HepG2 (cell line): ENCODE measurements around the gene STX4. TPM values are rescaled to one million over a fixed set of nuclear protein-coding genes. Genes with fewer than 3 reads are reported as not detected.

Experiments used
- AGO2 ChIP-seq: fragments of 200-400 bp; formaldehyde crosslinking; optimal IDR thresholded peaks from 2 replicates; pipeline ENCODE3; 2017; ENCODE audit warnings: mild to moderate bottlenecking, low read depth, low read length, moderate library complexity
- CHCHD3 ChIP-seq: sonication (generic); formaldehyde crosslinking; IDR thresholded peaks from 2 replicates; pipeline ENCODE4 v1.8.0; 2022; ENCODE audit warnings: mild to moderate bottlenecking, missing genetic modification reagents, moderate library complexity
- HNF1B ChIP-seq: sonication (generic); formaldehyde crosslinking; IDR thresholded peaks from 2 replicates; pipeline ENCODE4 v1.5.1; 2020; ENCODE audit warnings: mild to moderate bottlenecking, moderate library complexity, missing genetic modification reagents
- HOXD1 ChIP-seq: sonication (generic); formaldehyde crosslinking; IDR thresholded peaks from 2 replicates; pipeline ENCODE4 v1.5.0; 2020; ENCODE audit warnings: missing genetic modification reagents
- IRX3 ChIP-seq: sonication (generic); formaldehyde crosslinking; IDR thresholded peaks from 2 replicates; pipeline ENCODE4 v1.8.1; 2023; ENCODE audit warnings: mild to moderate bottlenecking, low read depth, missing genetic modification reagents, borderline replicate concordance
- ISX ChIP-seq: sonication (generic); formaldehyde crosslinking; conservative IDR thresholded peaks from 2 replicates; pipeline ENCODE4 v1.5.0; 2020; ENCODE audit warnings: missing genetic modification reagents
- KAT8 ChIP-seq: IDR thresholded peaks from 2 replicates; pipeline ENCODE4 v1.6.1; 2016; ENCODE audit warnings: missing genetic modification reagents, missing compliant biosample characterization
- MIER2 ChIP-seq: IDR thresholded peaks from 2 replicates; pipeline ENCODE4 v1.6.1; 2016; ENCODE audit warnings: missing biosample characterization, missing genetic modification reagents
- MLLT10 ChIP-seq: sonication (generic); formaldehyde crosslinking; IDR thresholded peaks from 2 replicates; pipeline ENCODE4 v1.4.0; 2020; ENCODE audit warnings: missing genetic modification reagents
- NR2C2 ChIP-seq: sonication (generic); formaldehyde crosslinking; IDR thresholded peaks from 2 replicates; pipeline ENCODE4 v1.4.0; 2020; ENCODE audit warnings: missing genetic modification reagents, mild to moderate bottlenecking, moderate library complexity, borderline replicate concordance
- NR2F2 ChIP-seq: IDR thresholded peaks from 2 replicates; pipeline ENCODE4 v1.6.1; 2012; ENCODE audit warnings: low read depth, inconsistent platforms, borderline replicate concordance
- POGZ ChIP-seq: sonication (generic); formaldehyde crosslinking; IDR thresholded peaks from 2 replicates; pipeline ENCODE4 v1.4.0; 2020; ENCODE audit warnings: mild to moderate bottlenecking, missing genetic modification reagents
- PRMT3 ChIP-seq: sonication (generic); formaldehyde crosslinking; IDR thresholded peaks from 2 replicates; pipeline ENCODE4 v1.8.1; 2022; ENCODE audit warnings: low read depth, mild to moderate bottlenecking, moderate library complexity, missing genetic modification reagents, borderline replicate concordance
- RXRA ChIP-seq: sonication (generic); formaldehyde crosslinking; IDR thresholded peaks from 2 replicates; pipeline ENCODE4 v1.5.1; 2020; ENCODE audit warnings: missing genetic modification reagents
- TEAD2 ChIP-seq: sonication (generic); formaldehyde crosslinking; IDR thresholded peaks from 2 replicates; pipeline ENCODE4 v1.9.0; 2021; ENCODE audit warnings: missing genetic modification reagents
- UBTF ChIP-seq: sonication (generic); formaldehyde crosslinking; IDR thresholded peaks from 2 replicates; pipeline ENCODE4 v1.4.0; 2020; ENCODE audit warnings: mild to moderate bottlenecking, missing genetic modification reagents
- ZBTB37 ChIP-seq: sonication (generic); formaldehyde crosslinking; IDR thresholded peaks from 2 replicates; pipeline ENCODE4 v1.4.0; 2020; ENCODE audit warnings: mild to moderate bottlenecking, missing genetic modification reagents
- ZFAT ChIP-seq: sonication (generic); formaldehyde crosslinking; conservative IDR thresholded peaks from 2 replicates; pipeline ENCODE4 v1.8.1; 2023; ENCODE audit warnings: missing genetic modification reagents, inconsistent platforms
- ZMAT3 ChIP-seq: sonication (generic); formaldehyde crosslinking; conservative IDR thresholded peaks from 2 replicates; pipeline ENCODE4 v1.7.0; 2021; ENCODE audit warnings: missing genetic modification reagents
- ZNF484 ChIP-seq: sonication (generic); formaldehyde crosslinking; IDR thresholded peaks from 2 replicates; pipeline ENCODE4 v1.5.1; 2020; ENCODE audit warnings: mild to moderate bottlenecking, low read depth, missing genetic modification reagents, borderline replicate concordance
- ZNF503 ChIP-seq: sonication (generic); formaldehyde crosslinking; IDR thresholded peaks from 2 replicates; pipeline ENCODE4 v1.4.0; 2020; ENCODE audit warnings: missing genetic modification reagents
- ZNF674 ChIP-seq: sonication (generic); formaldehyde crosslinking; IDR thresholded peaks from 2 replicates; pipeline ENCODE4 v1.5.0; 2020; ENCODE audit warnings: low read depth, mild to moderate bottlenecking, missing genetic modification reagents
- ZSCAN25 ChIP-seq: sonication (generic); formaldehyde crosslinking; IDR thresholded peaks from 2 replicates; pipeline ENCODE4 v1.8.0; 2022; ENCODE audit warnings: mild to moderate bottlenecking, missing genetic modification reagents
- polyA plus RNA-seq, 8 experiments: library from polyadenylated mRNA; depleted of rRNA in 3 of 8; stranded (reverse) in 7 of 8; unstranded in 1 of 8; fragments of >200 nt; fragmentation: Illumina TruSeq in 4 of 8; extraction: Trizol in 4 of 8; gene quantifications; 2 replicates each; pipeline versions ENCODE4 v1.2.1 to v1.2.3, GENCODE V29; 2011 to 2016; ENCODE audit warnings: low read depth in 4 of 8, missing spikeins in 1 of 8, mixed read lengths in 1 of 8; ENCODE audit not compliant: insufficient read depth in 1 of 8
- total RNA-seq, 5 experiments: library from RNA; depleted of rRNA; stranded (reverse); fragments of >200 nt; fragmentation: Illumina TruSeq; extraction: Trizol; gene quantifications; 2 replicates each; pipeline ENCODE4 v1.2.3, GENCODE V29; 2016; ENCODE audit warnings: low read depth in 1 of 5

STX4 gene
- total and polyA plus RNA-seq, 2 of the 13 experiments (the other 11 are each of a cell fraction or from before 2014, with no cell fraction given) = 29.2 to 34.6 TPM

- TF ChIP-seq KAT8 (CRISPR knock-in tag) (no peak), HNF1B (no peak), NR2C2 (CRISPR knock-in tag) (0 out of 2 replicates have a peak, but pooled peaks have one; percentile 9), IRX3 (CRISPR knock-in tag) (no peak), ZNF674 (CRISPR knock-in tag) (no peak), ZMAT3 (CRISPR knock-in tag) (no peak), TEAD2 (CRISPR knock-in tag) (no peak), ISX (CRISPR knock-in tag) (no peak), CHCHD3 (no peak), PRMT3 (CRISPR knock-in tag) (no peak), MLLT10 (CRISPR knock-in tag) (no peak), ZSCAN25 (no peak), ZFAT (CRISPR knock-in tag) (no peak), UBTF (CRISPR knock-in tag) (no peak), ZNF484 (CRISPR knock-in tag) (no peak), AGO2 (peak; percentile 39), NR2F2 (0 out of 2 replicates have a peak, but pooled peaks have one; percentile 48), POGZ (CRISPR knock-in tag) (no peak), MIER2 (CRISPR knock-in tag) (no peak), HOXD1 (CRISPR knock-in tag) (no peak), ZNF503 (CRISPR knock-in tag) (no peak), RXRA (CRISPR knock-in tag) (peak; percentile 90), ZBTB37 (no peak)
Observed at GRCh38 chr16:30986129-30986991, 47.0 kb upstream of the STX4 start (continued).
